Panc1 (cell line): ENCODE measurements around the gene WDFY2. TPM values are rescaled to one million over a fixed set of nuclear protein-coding genes. Genes with fewer than 3 reads are reported as not detected.
A peak's percentile ranks its signal among the peaks of the same experiment; 100 is the strongest.
"Not testable (repeated sequence)": the region's sequence is repeated elsewhere in the genome, so short reads cannot be mapped to it uniquely, and the experiment has no call there.

Experiments
- ATAC-seq: fragments of 200-7000 bp; cut with Tn5 transposase; 2 replicates; pipeline ENCODE4 v1.9.1; 2020; ENCODE audit warnings: mild to moderate bottlenecking, moderate library complexity
- BruUV-seq: library from RNA; stranded (reverse); fragments of 400-500 nt; replicated peaks from 2 replicates; lab custom pipeline; 2021; lab: Mats Ljungman, UMichigan
- CTCF ChIA-PET: fragments of 300-600 bp; sonication (Branson Sonifier 250); formaldehyde crosslinking; loops from one replicate; lab custom pipeline; 2022; ENCODE audit warnings: antibody characterized with exemption; lab: Charles Lee
- POLR2A ChIA-PET: fragments of 300-600 bp; sonication (Branson Sonifier 250); formaldehyde crosslinking; loops from one replicate; lab custom pipeline; 2022; ENCODE audit warnings: antibody characterized with exemption; lab: Charles Lee
- DNase-seq: peaks from one replicate; pipeline ENCODE4 v3.0.0-alpha.2; 2010; ENCODE audit warnings: low read depth, low spot score
- H3K27ac ChIP-seq: 2 replicates; pipeline ENCODE4 v1.5.1; 2011; ENCODE audit warnings: mild to moderate bottlenecking, low read length, inconsistent platforms
- H3K27me3 ChIP-seq: fragments of 200-500 bp; sonication (Bioruptor generic); 2 replicates; pipeline ENCODE4 v1.6.0; 2014; ENCODE audit warnings: low read length, inconsistent platforms; ENCODE audit not compliant: control insufficient read depth, insufficient read depth
- H3K36me3 ChIP-seq: fragments of 200-500 bp; sonication (Bioruptor generic); 2 replicates; pipeline ENCODE4 v1.5.1; 2014; ENCODE audit warnings: inconsistent platforms, mild to moderate bottlenecking, low read length, moderate library complexity; ENCODE audit not compliant: control insufficient read depth, insufficient read depth
- H3K4me1 ChIP-seq: 2 replicates; pipeline ENCODE4 v1.5.1; 2011; ENCODE audit warnings: inconsistent platforms, mild to moderate bottlenecking, low read length, moderate library complexity; ENCODE audit not compliant: control insufficient read depth, insufficient read depth
- H3K4me3 ChIP-seq, 2 experiments: 2 replicates each; pipeline ENCODE4 v1.5.1; 2011 to 2012; ENCODE audit warnings: low read depth in 2 of 2, low read length in 2 of 2, mild to moderate bottlenecking in 2 of 2, inconsistent platforms in 1 of 2, moderate library complexity in 1 of 2
- H3K9me3 ChIP-seq: fragments of 200-500 bp; sonication (Bioruptor generic); 2 replicates; pipeline ENCODE4 v1.5.1; 2014; ENCODE audit warnings: low read depth, mild to moderate bottlenecking, inconsistent platforms, low read length, moderate library complexity; ENCODE audit not compliant: control insufficient read depth, insufficient read depth
- CTCF ChIP-seq: fragments of 450-650 bp; IDR thresholded peaks from 2 replicates; pipeline ENCODE4 v1.5.1; 2017; ENCODE audit warnings: mild to moderate bottlenecking
- POLR2AphosphoS5 ChIP-seq: IDR thresholded peaks from 2 replicates; pipeline ENCODE4 v1.6.1; 2012; ENCODE audit warnings: mild to moderate bottlenecking, low read depth, low read length, moderate library complexity
- REST ChIP-seq, 2 experiments: IDR thresholded peaks; 2 replicates each; pipeline ENCODE4 v1.6.1; 2011 to 2012; ENCODE audit warnings: low read depth in 2 of 2, control low read depth in 1 of 2, low read length in 1 of 2, mild to moderate bottlenecking in 1 of 2, moderate library complexity in 1 of 2; ENCODE audit not compliant: insufficient read depth in 1 of 2
- SIN3A ChIP-seq: IDR thresholded peaks from 2 replicates; pipeline ENCODE4 v1.6.1; 2012; ENCODE audit warnings: low read depth, mild to moderate bottlenecking, low read length, moderate library complexity, borderline replicate concordance; ENCODE audit not compliant: insufficient read depth
- TCF7L2 ChIP-seq: IDR thresholded peaks from 2 replicates; pipeline ENCODE4 v1.6.1; 2011; ENCODE audit warnings: mild to moderate bottlenecking, low read depth, low read length, inconsistent platforms
- in situ Hi-C: cut with HindIII; loops from 2 replicates; pipeline ENCODE4 v1.10.0; 2016; ENCODE audit warnings: low sequenced_read_pairs, low pct_unique_long_range_greater_than_20kb
- intact Hi-C: fragments of 100-400 bp; cut with micrococcal nuclease; formaldehyde crosslinking; loops from one replicate; pipeline ENCODE4 v1.10.0; 2022; ENCODE audit not compliant: unreplicated experiment
- total RNA-seq: library from RNA; stranded (reverse); gene quantifications from one replicate; pipeline ENCODE4 v1.2.1, GENCODE V29; 2021; ENCODE audit not compliant: unreplicated experiment

The WDFY2 gene
- total RNA-seq, 1 experiment from 2014 or later = 7.8 TPM

GRCh38 chr13:51542346-51543242 is 41.7 kb upstream of the WDFY2 start:
- no peak for DNase-seq
- H3K9me3 ChIP-seq = no peaks in the 10 kb centered on the region
- intact Hi-C loops = no loop called here
- peak overlapping the region in 1 of 2 experiments; percentile 8; a peak in 1 of 4 replicates for H3K4me3 ChIP-seq
- 0 out of 2 replicates have a peak overlapping the region, but pooled peaks have one; percentile 29 for H3K27ac ChIP-seq
- H3K27me3 ChIP-seq = no peaks in the 10 kb centered on the region
- BruUV-seq = no TSS peak
- H3K36me3 ChIP-seq = no peaks in the 10 kb centered on the region; the same call in 1 of the 2 replicates
- ChIA-PET CTCF (no interaction called here), POLR2A (no interaction called here)
- in situ Hi-C loops = no loop called here
- peak; percentile 90 for ATAC-seq
- TF ChIP-seq POLR2AphosphoS5 = no peak
- H3K4me1 ChIP-seq = no peaks in the 10 kb centered on the region; the same call in none of the 2 replicates

GRCh38 chr13:51545446-51545845 is 38.8 kb upstream of the WDFY2 start:
- H3K9me3 ChIP-seq, H3K4me3 ChIP-seq, ATAC-seq, CTCF ChIA-PET, in situ Hi-C loops, DNase-seq, intact Hi-C loops, H3K27me3 ChIP-seq, POLR2A ChIA-PET, H3K4me1 ChIP-seq, BruUV-seq, H3K36me3 ChIP-seq, H3K27ac ChIP-seq: not testable (repeated sequence)

GRCh38 chr13:51547425-51548176 is 36.7 kb upstream of the WDFY2 start:
- CTCF ChIA-PET = no interaction called here
- ATAC-seq = no peak
- in situ Hi-C loops = no loop called here
- no TSS peak for BruUV-seq
- Histone ChIP-seq H3K27me3 (no peaks in the 10 kb centered on the region), H3K4me1 (no peaks in the 10 kb centered on the region; the same call in 1 of the 2 replicates), H3K27ac (no peak overlapping the region), H3K4me3 (no peak overlapping the region), H3K9me3 (no peaks in the 10 kb centered on the region), H3K36me3 (no peaks in the 10 kb centered on the region; the same call in 1 of the 2 replicates)
- no peak for DNase-seq
- POLR2A ChIA-PET = no interaction called here
- TF ChIP-seq CTCF = no peak
- TF ChIP-seq POLR2AphosphoS5 = no peak
- no peak for TF ChIP-seq REST (IDR thresholded peaks at IDR 0.05; ENCODE audit: insufficient read depth in 1 of 2, low read depth in 2 of 2, low read length in 1 of 2)
- no peak for TF ChIP-seq TCF7L2
- no peak for TF ChIP-seq SIN3A
- intact Hi-C loops = no loop called here
